Measurements from ENCODE around the gene EYS. TPM values are rescaled to one million over a fixed set of nuclear protein-coding genes. Genes with fewer than 3 reads are reported as not detected.
"Not testable (repeated sequence)": the region's sequence is repeated elsewhere in the genome, so short reads cannot be mapped to it uniquely, and the experiment has no call there.

The EYS gene
- polyA plus RNA-seq, 2 of the 4 experiments (the other 2 are of a cell fraction), result 0.03 to 0.06 TPM

DNA sequence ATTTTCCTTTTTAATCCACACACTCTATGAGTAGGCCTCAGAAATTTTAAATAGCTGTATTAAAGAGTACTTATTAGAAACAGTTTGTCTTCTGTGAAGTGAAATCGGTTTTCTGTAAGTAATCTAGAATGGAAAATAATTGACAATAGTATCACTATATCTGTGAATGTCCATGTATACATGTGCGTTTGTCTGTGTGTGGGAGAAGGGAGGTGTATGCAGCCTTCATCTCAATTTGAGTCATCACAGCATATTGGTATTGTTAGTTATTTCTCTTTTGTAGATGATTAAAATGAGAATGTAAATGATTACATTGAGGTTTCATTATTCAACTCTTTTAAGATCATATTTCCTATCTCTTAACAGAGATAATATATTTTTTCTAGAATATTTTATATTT lies 206.0 kb downstream of the EYS start:
- 46% methylated on average over 2 of the region's 2 CpGs for WGBS (ENCODE audit: missing lambda C conversion rate)
- no peak for ATAC-seq
- H3K27ac ChIP-seq, result no peak overlapping the region
- no peak for DNase-seq (ENCODE audit: low read depth in 1 of 2, low spot score in 1 of 2)
- no peak for TF ChIP-seq CBX8 (IDR thresholded peaks at IDR 0.05)
- TF ChIP-seq MAZ (IDR thresholded peaks at IDR 0.05; ENCODE audit: borderline replicate concordance, low read depth, low read length), result no peak
- no peak for TF ChIP-seq CHD2 (IDR thresholded peaks at IDR 0.05; ENCODE audit: low read length, partially characterized antibody)
- TF ChIP-seq MYC (IDR thresholded peaks at IDR 0.05; ENCODE audit: borderline replicate concordance, low read length), result no peak
- TF ChIP-seq EHMT2 (IDR thresholded peaks at IDR 0.05; ENCODE audit: low read depth), result no peak
- no peak for TF ChIP-seq FOSB (CRISPR knock-in tag; IDR thresholded peaks at IDR 0.05)
- TF ChIP-seq RNF2 (IDR thresholded peaks at IDR 0.05; ENCODE audit: borderline replicate concordance, low read depth), result no peak
- no peak for TF ChIP-seq ZSCAN20 (CRISPR knock-in tag; IDR thresholded peaks at IDR 0.05)
- TF ChIP-seq MAFK (IDR thresholded peaks at IDR 0.05; ENCODE audit: partially characterized antibody), result no peak
- no peak for TF ChIP-seq SREBF2 (IDR thresholded peaks at IDR 0.05)
- TF ChIP-seq, protein P1, sequence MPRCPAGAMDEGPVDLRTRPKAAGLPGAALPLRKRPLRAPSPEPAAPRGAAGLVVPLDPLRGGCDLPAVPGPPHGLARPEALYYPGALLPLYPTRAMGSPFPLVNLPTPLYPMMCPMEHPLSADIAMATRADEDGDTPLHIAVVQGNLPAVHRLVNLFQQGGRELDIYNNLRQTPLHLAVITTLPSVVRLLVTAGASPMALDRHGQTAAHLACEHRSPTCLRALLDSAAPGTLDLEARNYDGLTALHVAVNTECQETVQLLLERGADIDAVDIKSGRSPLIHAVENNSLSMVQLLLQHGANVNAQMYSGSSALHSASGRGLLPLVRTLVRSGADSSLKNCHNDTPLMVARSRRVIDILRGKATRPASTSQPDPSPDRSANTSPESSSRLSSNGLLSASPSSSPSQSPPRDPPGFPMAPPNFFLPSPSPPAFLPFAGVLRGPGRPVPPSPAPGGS (IDR thresholded peaks at IDR 0.05), result no peak
- TF ChIP-seq, protein P2, sequence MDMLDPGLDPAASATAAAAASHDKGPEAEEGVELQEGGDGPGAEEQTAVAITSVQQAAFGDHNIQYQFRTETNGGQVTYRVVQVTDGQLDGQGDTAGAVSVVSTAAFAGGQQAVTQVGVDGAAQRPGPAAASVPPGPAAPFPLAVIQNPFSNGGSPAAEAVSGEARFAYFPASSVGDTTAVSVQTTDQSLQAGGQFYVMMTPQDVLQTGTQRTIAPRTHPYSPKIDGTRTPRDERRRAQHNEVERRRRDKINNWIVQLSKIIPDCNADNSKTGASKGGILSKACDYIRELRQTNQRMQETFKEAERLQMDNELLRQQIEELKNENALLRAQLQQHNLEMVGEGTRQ (IDR thresholded peaks at IDR 0.05), result no peak
- no peak for TF ChIP-seq NR3C1 (IDR thresholded peaks at IDR 0.05)
- no peak overlapping the region for H3K4me2 ChIP-seq
- POLR2A ChIA-PET, result no interaction called here
- CTCF ChIA-PET, result no interaction called here
- FAIRE-seq, result no peak
- H3K9me3 ChIP-seq, result no peaks in the 10 kb centered on the region
- no peak overlapping the region for H3K4me3 ChIP-seq
- H3K4me1 ChIP-seq, result no peaks in the 10 kb centered on the region

DNA sequence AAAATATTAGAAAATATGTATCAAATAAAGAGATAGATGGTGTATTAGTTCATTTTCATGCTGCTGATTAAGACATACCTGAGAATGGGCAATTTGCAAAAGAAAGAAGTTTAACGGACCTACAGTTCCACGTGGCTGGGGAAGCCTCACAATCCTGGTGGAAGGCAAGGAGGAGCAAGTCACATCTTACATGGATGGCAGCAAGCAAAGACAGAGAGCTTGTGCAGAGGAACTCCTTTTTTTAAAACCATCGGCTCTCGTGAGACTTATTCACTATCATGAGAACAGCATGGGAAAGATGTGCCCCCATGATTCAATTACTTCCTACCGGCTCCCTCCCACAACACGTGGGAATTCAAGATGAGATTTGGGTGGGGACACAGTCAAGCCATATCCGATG lies 223.4 kb downstream of the EYS start:
- H3K9me3 ChIP-seq; POLR2A ChIA-PET; H3K27ac ChIP-seq; FAIRE-seq; H3K4me1 ChIP-seq; CTCF ChIA-PET; H3K4me3 ChIP-seq; H3K4me2 ChIP-seq; DNase-seq (ENCODE audit: low read depth in 1 of 2, low spot score in 1 of 2); ATAC-seq: not testable (repeated sequence)
- 59% methylated on average over 7 of the region's 7 CpGs for WGBS (ENCODE audit: missing lambda C conversion rate)

DNA sequence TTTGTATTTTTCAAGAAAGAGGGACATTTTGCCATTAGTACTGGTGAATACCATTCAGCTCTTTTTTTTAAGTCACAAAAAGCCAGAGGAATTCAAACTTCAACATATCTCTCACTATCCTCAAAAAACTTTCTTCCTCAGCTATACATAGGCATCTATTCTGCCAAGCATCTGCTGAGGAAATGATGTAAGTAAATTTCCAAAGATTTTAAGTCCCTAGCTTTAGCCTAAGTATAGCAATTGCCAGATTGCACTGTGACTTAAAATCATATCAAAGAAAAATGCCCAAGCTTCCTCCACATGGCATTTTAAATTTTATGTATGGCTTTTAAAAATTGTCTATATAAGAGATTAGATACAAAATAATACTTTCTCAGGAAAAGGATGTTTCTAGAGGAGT lies 237.4 kb downstream of the EYS start:
- no peak for FAIRE-seq
- TF ChIP-seq, protein P3, sequence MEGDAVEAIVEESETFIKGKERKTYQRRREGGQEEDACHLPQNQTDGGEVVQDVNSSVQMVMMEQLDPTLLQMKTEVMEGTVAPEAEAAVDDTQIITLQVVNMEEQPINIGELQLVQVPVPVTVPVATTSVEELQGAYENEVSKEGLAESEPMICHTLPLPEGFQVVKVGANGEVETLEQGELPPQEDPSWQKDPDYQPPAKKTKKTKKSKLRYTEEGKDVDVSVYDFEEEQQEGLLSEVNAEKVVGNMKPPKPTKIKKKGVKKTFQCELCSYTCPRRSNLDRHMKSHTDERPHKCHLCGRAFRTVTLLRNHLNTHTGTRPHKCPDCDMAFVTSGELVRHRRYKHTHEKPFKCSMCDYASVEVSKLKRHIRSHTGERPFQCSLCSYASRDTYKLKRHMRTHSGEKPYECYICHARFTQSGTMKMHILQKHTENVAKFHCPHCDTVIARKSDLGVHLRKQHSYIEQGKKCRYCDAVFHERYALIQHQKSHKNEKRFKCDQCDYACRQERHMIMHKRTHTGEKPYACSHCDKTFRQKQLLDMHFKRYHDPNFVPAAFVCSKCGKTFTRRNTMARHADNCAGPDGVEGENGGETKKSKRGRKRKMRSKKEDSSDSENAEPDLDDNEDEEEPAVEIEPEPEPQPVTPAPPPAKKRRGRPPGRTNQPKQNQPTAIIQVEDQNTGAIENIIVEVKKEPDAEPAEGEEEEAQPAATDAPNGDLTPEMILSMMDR (IDR thresholded peaks at IDR 0.05), result no peak
- TF ChIP-seq HDAC2 (IDR thresholded peaks at IDR 0.05) (no peak), NPAS2 (CRISPR knock-in tag; IDR thresholded peaks at IDR 0.05; ENCODE audit: borderline replicate concordance) (no peak), POLR2A (IDR thresholded peaks at IDR 0.05; ENCODE audit: low read length) (no peak), POLR2AphosphoS2 (conservative IDR thresholded peaks at IDR 0.05; ENCODE audit: low read length) (no peak), CHD4 (IDR thresholded peaks at IDR 0.05; ENCODE audit: borderline replicate concordance) (no peak), FOXS1 (CRISPR knock-in tag; IDR thresholded peaks at IDR 0.05) (no peak), RAD21 (conservative IDR thresholded peaks at IDR 0.05 in 1 of 2, IDR thresholded peaks at IDR 0.05 in 1 of 2) (no peak), MYC (IDR thresholded peaks at IDR 0.05; ENCODE audit: borderline replicate concordance, low read length) (no peak), CEBPB (IDR thresholded peaks at IDR 0.05) (no peak), NR3C1 (IDR thresholded peaks at IDR 0.05) (no peak), CBX2 (IDR thresholded peaks at IDR 0.05; ENCODE audit: borderline replicate concordance, low read depth) (no peak), FOSB (CRISPR knock-in tag; IDR thresholded peaks at IDR 0.05) (no peak), SREBF2 (IDR thresholded peaks at IDR 0.05) (no peak), HOXB13 (CRISPR knock-in tag; IDR thresholded peaks at IDR 0.05; ENCODE audit: low read depth) (no peak), JUN (IDR thresholded peaks at IDR 0.05) (no peak), FOSL2 (IDR thresholded peaks at IDR 0.05) (no peak), FOSL2 (CRISPR knock-in tag; IDR thresholded peaks at IDR 0.05) (no peak)
- TF ChIP-seq, protein P4, sequence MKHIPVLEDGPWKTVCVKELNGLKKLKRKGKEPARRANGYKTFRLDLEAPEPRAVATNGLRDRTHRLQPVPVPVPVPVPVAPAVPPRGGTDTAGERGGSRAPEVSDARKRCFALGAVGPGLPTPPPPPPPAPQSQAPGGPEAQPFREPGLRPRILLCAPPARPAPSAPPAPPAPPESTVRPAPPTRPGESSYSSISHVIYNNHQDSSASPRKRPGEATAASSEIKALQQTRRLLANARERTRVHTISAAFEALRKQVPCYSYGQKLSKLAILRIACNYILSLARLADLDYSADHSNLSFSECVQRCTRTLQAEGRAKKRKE (CRISPR knock-in tag; IDR thresholded peaks at IDR 0.05; ENCODE audit: low read depth), result no peak
- TF ChIP-seq, protein P1 (IDR thresholded peaks at IDR 0.05), result no peak
- CTCF ChIA-PET, result no interaction called here
- H3K4me2 ChIP-seq, result no peak overlapping the region
- H3K4me1 ChIP-seq, result no peaks in the 10 kb centered on the region
- no peak for DNase-seq (ENCODE audit: low read depth in 1 of 2, low spot score in 1 of 2)
- H3K9me3 ChIP-seq, result no peaks in the 10 kb centered on the region
- no peak for ATAC-seq
- no peak overlapping the region for H3K27ac ChIP-seq
- POLR2A ChIA-PET, result no interaction called here
- H3K4me3 ChIP-seq, result no peak overlapping the region

All from A549 (cell line).